ENCODE measurements around the gene NKX6-2.
"Not testable (repeated sequence)": the region's sequence is repeated elsewhere in the genome, so short reads cannot be mapped to it uniquely, and the experiment has no call there.

The NKX6-2 gene

DNA sequence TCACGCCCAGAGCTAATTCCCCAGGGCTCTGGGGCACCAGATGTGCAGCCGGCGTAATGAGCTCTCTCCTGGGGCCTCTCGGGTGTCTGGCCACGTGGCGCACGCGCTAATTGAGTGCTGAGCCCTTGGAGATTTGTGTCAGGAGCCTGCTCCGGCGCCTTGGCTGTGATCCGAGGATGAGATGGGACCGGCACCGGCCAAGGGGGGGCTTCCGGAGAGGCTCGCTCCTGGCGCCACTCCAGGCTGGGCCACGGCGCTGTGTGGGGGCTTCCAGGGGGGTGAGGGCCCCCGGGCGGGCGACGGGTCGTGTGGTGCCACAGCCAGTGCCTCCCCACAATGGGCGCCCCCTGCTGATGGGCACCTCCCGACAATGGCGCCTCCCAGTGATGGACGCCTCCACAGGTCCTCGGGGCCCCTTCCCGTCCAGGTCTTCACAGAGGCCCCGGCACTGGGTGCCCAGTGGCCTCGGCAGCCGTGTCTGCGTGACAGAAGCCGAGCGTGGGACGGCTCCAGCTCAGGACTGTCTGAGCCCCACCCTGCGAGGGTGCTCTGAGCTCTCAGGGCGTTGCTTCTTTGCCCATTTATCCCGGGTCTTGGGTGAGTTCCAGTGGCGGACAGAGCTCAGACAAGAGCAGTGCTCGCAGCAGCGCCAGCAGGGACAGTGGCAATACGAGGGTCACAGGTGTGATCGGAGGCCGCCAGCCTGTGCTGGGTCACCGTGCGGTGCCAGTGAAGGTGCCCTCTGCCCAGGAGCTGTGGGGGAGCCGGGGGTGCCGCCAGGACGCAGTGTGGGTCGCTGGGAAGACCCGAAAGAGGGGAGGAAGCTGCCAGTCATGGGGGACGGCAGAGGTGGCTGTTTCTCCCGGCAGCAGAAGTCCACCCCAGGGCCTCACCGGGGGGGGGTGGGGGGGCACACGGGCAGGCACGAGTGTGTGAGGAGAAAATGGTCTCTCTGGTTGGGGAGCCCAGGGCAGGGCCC is 8.2 kb upstream of the NKX6-2 start:
- peak; percentile 26 for DNase-seq

DNA sequence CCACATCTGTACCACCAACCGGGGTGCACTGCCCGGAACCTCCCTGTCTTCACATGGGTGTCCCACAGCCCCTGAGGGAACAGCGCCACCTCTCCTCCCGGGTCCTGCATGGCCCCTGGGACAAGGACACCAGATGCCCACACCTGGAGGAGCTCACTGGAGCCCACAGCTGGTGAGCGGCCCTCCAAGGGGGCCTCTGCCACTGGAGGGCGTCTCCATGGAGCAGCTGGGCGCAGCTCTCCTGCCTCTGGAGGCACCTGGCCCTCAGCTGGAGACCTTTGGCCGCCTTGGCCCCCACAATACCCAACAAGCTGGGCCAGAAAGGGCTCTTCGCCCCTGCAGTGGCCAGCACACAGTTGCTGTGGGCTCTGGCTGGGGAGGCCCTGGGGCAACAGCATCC is 7.3 kb upstream of the NKX6-2 start:
- DNase-seq = no peak

DNA sequence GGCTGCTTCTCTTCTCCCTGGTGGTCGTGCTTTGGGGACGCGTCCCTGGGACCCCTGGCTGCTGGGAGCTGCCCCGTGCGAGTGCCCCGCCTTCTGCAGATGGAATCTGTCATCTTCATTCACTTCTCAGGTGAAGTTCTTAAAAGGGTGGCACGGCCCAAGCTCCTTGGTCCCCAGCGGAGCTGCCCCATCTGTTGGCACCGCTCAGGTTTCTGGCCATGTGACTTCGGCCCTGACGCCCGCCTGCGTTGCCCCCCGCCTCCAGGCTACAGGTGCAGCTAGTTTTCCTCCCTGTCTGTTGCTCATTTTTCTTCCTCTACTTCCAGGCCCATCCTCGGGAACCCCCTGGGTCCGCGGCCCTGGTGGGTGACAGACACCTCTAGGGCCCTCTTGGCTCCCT is 6.8 kb upstream of the NKX6-2 start:
- DNase-seq = no peak

DNA sequence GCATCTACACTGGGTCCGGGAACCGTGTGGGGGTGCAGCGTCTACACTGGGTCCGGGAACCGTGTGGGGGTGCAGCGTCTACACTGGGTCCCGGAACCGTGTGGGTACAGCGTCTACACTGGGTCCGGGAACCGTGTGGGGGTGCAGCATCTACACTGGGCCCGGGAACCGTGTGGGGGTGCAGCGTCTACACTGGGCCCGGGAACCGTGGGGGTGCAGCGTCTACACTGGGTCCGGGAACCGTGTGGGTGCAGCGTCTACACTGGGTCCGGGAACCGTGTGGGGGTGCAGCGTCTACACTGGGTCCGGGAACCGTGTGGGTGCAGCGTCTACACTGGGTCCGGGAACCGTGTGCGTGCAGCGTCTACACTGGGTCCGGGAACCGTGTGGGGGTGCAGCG is 6.2 kb upstream of the NKX6-2 start:
- not testable (repeated sequence) for DNase-seq

DNA sequence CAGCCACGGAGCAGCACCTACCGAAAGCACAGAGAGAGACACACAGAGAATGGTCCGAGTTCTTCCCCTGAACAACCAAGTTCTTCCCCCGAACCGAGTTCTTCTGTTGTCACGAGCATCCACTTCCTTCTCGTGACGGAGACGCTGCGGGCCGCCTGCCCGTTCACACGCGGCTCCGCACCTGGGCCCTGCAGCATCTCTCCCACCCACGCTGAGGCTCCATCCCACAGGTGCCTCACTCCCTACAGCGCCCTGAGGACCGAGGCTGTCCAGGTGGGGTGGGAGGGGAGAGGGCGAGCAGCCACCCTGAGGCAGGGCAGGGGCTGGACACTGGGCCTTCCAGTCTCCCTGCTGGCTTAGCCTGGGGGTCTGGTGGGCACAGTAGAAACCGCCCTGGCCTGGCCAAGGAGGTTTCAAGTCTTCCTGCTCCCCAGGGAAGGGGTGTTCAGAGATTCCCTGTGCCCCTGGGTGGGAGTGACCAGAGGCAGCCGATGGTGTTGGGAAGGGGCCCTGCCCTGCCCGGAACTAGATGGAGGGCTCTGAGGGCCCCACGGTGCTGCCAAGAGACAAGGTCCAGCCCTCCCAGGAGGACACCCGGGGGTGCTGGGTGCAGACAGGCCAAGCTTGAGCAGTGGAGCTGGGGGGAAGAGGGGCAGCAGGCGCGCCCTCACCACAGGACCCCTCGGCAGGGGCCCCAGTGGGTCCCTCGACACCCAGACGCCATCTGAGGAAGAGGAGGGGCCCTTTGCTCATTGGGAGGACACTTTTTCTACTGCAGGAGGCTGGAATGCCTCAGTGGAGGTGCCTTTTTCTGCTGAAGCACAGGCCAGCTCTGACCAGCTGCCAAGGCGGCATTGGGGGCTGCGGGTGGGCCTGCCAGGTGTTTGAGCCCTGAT is 5.2 kb upstream of the NKX6-2 start:
- DNase-seq = no peak

DNA sequence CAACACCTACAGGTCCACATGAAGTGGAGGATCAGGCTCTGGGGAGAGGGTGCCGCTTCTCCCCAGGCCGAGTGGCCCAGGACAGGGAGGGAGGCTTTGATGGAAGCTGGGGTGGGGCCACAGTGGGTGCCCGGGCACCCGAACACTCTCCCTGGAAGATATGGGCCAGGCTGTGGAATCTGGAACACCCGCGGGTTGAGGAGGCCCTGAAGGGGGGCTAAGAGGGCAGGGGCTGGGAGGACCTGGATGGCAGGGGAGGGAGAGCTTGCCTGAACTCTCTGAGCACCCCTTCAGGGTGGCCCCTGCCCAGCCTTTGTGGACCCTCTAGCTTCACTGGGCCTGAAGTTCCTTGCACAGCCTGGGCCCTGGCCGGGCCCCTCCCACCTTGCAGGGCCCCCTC is 4.5 kb upstream of the NKX6-2 start:
- no peak for DNase-seq

DNA sequence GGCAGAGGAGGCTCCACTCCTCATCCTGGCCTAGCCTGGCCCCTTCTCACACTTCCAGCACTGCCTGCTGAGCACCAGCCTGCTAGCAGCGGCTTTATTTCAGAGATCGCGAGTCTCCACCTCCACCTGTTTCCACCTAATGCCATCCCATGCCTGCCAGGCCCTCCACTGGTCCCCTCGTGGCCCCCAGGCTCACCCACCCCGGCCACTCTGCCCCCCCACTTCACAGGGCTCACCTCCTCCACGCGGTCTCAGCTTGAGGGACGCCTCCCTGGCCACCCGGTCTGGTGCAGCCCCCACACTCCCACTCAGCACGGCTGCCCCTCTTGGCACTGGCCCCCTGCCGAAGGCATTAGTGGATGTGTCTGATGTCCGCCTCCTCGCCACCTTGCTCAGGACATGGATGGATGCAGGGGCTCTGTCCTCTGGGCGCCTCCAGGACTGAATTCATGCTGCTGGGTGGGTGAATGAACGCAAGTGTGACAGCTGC is 3.8 kb upstream of the NKX6-2 start:
- DNase-seq = no peak

DNA sequence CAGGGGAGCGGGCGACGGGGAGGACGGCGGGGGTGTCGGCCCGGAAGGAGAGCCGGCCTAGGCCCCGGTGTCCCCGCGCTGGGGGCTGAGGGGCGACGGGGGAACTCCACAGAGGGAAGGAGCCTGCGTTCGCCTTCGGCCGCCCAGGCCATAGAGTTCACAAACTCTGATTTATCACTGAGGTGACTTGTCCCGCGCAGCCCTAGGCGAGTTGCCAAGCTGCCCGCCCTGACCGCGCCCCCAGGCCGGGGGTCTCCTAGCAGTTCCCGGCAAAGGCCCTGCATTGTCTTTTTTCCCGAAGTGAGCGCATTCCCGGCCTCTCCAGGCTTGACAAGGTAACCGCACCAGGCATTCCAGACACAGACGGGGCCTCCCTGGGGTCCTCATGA is 2.9 kb upstream of the NKX6-2 start:
- DNase-seq = no peak

DNA sequence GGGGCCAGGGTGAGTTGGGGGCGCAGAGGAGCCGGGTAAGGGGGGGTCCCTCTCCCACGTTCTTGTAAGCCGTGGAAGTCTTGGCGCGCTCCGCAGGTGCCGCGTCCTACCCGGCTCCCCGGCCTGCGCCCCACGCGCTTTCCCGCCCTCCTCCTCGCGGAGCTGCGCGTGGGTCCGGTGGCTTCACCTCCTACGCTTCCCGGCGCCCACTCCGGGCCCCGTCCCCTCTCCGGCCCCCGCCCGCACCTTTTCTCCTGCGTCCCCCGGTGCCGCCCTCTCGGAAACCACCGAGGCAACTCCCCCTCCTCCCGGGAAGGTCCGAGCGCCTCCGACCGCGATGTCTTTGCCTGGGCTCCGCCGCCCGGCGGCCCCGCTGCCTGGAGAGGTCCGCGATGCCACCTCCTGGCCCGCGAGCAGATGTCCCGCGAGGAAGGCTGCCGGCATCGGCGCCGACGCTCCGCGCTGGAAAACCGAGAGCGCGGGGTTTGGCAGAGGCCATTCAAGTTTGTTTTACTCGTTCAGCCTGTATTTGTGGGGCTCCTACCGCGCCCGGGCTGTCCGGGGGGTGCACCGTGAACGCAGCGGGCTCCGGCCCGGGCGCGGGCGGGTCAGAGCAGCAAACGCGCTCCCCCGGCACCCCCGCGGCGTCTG is 2.4 kb upstream of the NKX6-2 start:
- no peak for DNase-seq

DNA sequence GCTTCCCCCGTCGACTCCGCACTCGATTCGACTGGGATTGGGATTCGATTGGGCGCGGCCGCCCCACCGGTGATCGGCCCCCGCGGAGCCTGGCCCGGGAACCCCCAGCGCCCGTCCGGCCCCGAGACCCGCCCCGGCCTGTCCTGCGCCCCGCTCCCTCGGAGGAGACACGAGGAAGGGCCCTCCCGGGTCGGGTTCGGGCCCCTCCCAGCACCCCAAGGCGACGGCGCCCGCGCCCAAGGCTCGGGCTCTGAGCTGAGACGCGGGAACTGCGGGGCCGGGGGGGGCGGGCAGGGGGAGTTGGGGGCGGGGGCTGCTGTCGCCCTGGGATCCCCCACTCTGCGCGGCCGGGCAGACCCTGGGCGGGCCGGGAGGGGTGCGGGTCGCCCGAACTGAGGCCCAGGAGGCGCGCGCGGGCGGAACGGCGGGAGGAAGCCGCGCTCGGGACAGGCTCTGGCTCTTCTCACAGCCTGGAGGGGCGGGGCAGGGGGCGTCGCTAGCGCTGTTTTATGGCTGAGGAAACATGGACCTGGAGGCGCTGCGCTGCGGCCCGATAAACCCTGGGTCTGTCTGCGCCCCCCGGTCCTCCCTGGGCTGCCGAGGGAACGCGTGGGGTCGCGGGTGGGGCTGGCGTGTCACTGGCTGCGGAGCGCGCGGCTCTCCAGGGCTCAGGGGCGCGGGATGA is 1.7 kb upstream of the NKX6-2 start:
- DNase-seq = no peak

DNA sequence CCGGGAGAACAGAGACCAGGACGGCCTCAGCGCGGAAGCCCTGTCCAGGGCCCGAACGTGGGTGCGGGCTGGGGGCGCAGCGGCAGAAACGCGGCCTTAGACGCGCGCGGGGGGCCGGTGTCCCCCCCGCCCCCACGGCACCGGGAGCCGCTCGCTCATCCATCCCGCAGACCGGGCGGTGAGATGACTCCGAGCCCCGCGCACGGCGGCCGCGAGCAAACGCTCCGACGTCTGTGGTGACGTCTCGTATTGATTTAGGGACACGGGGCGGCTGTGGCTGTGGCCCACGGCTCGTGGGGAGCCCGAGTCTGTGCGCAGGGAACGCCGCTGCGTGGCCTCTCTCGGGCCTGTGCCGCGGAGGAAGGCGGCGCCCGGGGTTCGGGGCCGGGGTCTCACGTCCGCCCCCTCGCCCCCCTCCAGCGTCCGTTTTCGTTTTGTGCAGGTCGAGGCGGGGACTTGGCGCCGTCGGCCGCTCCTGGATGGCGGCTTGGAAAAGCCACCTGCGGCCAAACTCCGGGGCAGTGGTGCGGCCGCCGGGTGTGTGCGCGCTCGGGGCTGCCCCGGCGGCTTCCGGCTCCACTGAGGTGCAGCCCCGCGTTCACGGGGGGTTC is 1.0 kb upstream of the NKX6-2 start:
- no peak for DNase-seq

DNA sequence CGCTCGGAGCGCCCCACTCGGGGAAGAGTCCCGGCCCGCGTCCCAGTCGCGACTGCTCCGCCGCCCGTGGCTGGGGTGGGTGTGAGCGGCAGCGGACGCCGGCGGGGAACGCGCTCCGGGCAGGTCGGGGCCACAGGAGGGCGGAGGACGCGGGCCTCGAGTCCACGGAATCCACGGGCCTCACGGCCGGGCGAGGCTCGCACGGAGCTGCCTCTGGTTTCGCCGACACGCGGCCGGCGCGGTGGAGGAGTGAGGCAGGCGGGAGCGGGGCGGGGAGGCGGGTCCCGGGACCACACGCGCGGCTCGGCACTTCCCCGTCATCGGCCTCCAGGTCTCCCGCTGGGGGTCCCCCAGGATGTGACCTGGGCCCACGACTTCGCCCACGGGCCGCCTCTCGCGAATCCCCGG is 533 bp upstream of the NKX6-2 start:
- DNase-seq = no peak

DNA sequence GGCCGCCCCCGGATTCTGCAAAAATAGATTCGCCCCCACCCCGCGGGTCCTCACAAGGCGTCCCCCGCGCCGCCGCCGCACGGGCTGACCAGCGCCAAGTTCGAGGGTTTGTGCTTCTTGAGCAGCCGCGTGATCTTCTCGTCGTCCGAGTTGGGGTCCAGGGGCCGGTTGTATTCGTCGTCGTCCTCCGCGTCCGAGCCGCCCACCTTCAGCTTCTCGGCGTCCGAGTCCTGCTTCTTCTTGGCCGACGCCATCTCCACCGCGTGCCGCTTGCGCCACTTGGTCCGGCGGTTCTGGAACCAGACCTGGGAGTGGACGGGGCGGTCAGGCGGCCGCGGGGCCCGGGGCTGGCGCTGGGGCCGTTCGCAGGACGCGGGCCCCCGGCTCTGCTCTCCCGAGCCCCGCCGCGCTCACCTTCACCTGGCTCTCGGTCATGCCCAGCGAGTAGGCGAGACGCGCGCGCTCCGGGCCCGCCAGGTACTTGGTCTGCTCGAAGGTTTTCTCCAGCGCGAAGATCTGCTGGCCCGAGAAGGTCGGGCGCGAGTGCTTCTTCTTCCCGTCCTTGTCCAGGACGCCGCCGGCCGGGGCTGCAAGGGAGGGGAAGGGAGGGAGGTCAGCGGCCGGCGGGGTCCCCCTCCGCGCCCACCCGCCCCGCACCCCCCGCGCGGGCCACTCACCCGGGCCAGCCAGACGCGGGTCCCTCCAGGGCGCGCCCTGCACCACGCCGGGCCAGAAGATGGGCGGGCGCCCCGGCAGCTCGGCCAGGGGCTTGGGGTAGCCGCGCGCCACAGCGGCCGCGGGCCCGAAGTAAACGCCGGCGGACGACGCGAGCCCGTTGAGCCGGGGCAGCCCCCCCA is 853 bp downstream of the NKX6-2 start:
- no peak for DNase-seq

DNA sequence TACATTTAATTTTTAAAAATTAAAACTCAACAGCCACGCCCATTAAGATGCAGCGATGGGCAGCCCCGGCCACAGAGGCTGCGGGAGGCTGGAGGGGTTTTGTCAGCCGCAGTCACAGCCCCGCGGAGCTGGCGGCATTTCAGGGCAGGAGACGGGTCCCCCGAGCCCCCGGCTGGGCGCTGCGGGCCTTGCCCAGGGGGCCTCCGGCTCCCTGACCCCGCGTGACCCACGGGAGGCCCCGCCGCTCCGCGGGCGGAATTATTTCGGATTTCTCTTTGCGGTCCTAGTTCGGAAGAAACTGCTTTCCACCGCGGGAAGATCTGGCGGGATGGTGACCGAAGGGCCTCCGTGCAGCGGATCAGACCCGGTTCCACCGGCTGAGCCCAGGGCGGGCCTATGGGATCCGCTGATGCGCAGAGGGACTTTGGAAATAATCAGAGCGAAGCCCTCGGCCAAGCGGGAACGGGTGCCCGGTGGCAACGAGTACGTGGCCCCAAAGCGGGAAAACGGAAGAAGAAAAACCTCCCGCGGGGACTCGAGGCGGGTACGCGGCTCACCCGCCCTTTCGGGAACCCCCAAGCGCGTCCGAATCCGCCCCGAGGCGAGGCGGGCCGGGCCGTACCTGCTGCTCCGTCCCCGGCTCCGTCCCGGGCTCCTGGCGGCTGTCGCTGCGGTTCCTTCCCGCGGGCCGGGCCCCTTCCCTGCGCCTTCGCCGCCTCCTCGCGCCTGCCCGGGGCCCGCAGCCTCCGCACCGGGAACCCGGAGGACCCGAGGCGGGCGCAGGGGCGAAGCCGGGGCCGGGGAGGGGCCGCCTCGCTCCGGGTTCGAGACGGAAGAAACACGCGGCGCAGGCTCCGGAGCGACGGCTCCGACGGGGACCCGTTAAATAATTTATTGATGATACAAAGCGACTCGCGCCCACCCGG is 1.7 kb downstream of the NKX6-2 start:
- no peak for DNase-seq

DNA sequence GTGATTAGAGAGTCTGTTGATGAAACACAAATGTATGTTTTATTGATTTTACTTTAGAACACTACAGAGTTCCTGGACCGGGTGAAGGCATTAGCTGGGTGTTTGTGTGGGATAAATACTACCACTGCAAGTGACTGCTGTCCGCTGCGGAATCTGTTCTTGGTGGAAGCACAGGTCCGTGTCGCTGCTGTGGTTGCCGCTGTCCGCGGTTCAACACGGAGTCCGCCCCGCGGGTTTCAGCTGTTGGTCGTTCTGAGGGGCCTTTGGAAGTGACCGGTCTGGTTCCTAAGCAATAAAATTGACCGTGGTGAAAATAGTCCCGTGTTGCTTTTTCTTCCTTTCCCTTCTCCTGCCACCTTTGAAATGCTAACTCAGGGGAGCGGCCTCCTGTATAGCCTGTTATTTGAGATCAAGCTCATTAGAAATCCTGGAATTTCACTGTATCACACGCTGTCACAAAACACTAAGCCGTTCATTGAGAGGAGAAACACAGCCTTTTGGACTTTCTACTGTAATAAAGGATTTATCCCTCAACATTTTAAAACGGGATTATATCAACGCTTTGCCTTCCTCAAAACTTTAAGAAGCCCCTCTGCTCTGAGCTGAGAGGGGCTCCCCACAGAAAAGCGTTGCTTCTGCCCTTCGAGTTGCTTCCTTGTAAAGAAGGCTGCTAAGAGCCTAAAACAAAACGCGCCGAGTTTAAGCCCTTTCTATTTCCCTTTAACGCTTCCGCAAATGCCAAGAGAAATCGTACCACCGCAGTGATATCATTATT is 2.6 kb downstream of the NKX6-2 start:
- DNase-seq = no peak

DNA sequence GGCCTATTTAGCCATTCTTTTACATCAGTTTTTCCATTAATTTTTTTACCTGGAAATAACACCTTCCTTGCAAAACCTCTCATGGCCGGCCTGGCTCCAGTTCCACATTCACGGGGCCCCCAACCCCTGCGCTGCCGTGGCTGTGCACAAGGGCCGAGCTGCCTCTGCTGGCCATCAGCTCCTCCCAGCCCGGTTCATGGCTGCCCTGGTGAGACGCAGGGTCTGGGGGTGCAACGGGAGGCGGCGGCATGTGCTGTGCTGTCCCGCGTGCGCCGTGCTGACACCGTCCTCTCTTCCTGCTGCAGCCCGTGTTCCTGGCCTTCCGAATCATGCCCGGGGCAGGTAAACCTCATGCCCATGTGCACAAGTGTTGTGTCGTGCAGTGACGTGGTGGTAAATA is 4.4 kb downstream of the NKX6-2 start:
- no peak for DNase-seq

DNA sequence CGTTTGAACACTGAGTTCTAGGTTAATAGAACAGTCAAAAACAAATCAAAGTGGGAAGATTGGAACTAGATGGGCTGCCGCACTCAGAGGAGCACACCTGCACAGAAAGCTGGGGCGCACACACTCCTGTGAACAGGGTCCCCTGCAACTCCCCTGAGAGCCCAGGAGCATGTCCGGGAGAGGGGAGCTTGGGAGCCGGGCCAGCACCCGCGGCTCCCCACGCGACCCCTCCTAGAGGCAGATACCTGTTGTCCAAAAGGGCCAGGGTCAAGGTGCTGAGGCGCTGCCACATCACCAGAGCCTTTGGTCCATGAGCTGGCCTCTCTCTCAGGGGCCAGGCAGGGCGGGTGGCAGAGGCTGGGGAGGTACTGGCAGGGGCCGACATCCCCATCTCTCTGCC is 5.6 kb downstream of the NKX6-2 start:
- no peak for DNase-seq

DNA sequence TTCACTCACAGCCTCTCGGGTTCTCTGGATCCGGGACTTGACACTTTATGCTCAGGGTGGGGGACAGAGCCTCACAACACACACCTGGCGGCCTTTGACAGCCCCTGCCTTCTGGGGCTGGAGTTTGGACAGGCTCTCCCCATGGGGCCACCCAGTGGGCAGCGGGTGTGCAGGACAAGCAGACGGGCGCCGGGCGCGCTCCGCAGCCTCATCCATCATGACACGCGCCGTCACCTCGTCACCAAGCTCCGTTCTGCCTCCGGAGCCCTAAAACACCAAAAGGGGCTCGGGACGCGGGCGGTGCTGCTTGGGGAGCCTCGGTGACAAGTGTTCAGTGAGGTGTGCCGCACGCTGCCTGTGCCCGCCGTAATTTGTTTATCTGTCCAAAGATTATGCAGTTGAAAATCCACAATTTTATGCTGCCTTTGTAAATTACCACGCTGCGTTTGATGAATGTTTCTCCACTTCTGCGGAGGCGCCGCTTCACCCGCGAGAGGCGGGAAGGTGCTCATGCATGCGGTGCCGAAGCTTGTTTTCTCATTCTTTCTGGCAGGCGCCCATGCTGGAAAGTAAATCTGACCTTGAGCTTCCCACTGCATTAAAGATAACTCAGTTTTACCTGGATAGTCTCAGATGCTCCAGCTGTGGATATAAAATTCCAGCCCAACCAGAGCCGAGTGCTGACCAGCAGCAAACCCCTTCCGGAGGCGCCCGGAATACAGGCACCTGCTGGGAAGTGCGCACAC is 6.2 kb downstream of the NKX6-2 start:
- DNase-seq = no peak

Measured in NCI-H69 (cell line).